ENCODE data around the gene PCSK6.

The PCSK6 gene

DNA sequence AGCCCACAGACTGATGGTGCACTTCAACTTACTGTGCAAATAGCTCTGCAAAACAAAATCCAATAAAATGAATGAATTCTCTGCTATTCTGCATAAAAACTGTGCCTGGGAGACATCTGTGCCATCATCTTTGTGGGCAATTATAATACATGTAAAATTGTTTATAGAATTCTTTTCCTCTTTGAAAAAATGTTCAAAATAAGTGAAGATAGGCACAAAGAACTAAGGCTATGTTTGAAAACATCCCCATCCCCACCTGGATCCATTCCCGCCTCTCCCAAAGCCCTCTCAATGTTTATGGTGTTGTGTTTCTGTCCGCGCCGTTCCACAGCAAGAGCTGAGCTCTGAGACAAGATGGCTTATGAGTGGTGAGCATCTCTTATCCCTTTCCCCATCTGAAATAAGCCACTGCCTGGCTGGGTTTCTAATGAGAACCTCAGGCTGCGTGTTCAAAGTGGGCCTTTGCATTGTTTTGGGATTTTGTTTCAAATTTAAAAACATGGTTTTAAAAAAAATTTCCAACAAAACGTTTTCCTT lies 172.1 kb downstream of the PCSK6 start:
- no peak for TF ChIP-seq GABPA (IDR thresholded peaks at IDR 0.05; ENCODE audit: low read depth)
- no peak for TF ChIP-seq POLR2AphosphoS5 (IDR thresholded peaks at IDR 0.05; ENCODE audit: low read depth)
- no peak for TF ChIP-seq CTCF (IDR thresholded peaks at IDR 0.05; ENCODE audit: insufficient read depth, low read length)
- no peak for TF ChIP-seq SPI1 (IDR thresholded peaks at IDR 0.05; ENCODE audit: borderline replicate concordance, low read depth)
- TF ChIP-seq REST (IDR thresholded peaks at IDR 0.05; ENCODE audit: insufficient replicate concordance, low read depth), result no peak
- no peak for DNase-seq (ENCODE audit: low read depth in 1 of 2, low spot score in 1 of 2)
- no peak overlapping the region for H3K27ac ChIP-seq (replicated peaks)
- H3K27me3 ChIP-seq (ENCODE audit: insufficient read depth, poor library complexity, severe bottlenecking), result no peaks in the 10 kb centered on the region
- no peak overlapping the region for H3K4me3 ChIP-seq (replicated peaks; ENCODE audit: insufficient read depth, low read length)

DNA sequence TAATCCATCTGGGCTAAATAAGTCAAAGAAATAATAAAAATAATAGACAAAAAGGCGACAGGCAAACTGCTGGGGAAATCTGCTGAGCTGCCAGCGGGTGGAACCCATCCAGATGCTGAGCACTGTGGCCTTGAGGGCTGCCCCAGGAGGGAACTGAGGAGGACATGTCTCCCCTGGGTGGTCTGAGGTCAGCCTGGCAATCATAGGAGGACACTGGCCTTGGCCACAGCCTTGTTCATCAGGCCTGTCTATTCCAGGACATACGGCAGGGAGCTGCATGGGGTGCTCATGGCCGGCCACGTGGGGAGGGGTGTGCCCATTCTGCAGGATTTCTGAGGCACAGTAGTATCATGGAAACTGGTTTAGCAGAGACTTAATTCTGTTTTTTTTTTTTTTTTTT lies 173.0 kb downstream of the PCSK6 start:
- H3K27ac ChIP-seq (replicated peaks), result no peak overlapping the region
- H3K4me3 ChIP-seq (replicated peaks; ENCODE audit: insufficient read depth, low read length), result no peak overlapping the region
- H3K27me3 ChIP-seq (ENCODE audit: insufficient read depth, poor library complexity, severe bottlenecking), result no peaks in the 10 kb centered on the region
- TF ChIP-seq CTCF (IDR thresholded peaks at IDR 0.05; ENCODE audit: insufficient read depth, low read length) (no peak), GABPA (IDR thresholded peaks at IDR 0.05; ENCODE audit: low read depth) (no peak), REST (IDR thresholded peaks at IDR 0.05; ENCODE audit: insufficient replicate concordance, low read depth) (no peak), SPI1 (IDR thresholded peaks at IDR 0.05; ENCODE audit: borderline replicate concordance, low read depth) (no peak), POLR2AphosphoS5 (IDR thresholded peaks at IDR 0.05; ENCODE audit: low read depth) (no peak)
- DNase-seq (ENCODE audit: low read depth in 1 of 2, low spot score in 1 of 2), result no peak

DNA sequence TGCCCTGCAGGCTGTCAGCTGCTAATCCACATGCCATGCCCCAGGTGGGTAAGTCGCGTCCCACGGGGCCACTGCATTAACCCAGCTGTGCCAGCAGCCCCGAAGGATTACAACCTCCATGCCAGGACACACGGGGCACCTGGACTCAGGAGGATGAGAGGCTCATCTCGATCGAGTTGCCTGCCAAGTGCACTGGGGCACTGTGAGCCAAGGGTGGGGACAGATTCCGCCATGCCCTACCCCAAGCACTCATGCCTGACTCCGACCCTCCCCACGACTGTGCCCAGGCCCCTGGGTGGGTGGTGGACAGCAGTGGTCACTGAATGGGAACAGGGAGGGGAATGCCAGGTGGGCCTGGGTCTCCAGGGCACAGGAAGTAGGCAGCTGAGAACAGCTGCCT lies 173.8 kb downstream of the PCSK6 start:
- Histone ChIP-seq H3K4me3 (replicated peaks; ENCODE audit: insufficient read depth, low read length) (no peak overlapping the region), H3K27ac (replicated peaks) (no peak overlapping the region), H3K27me3 (ENCODE audit: insufficient read depth, poor library complexity, severe bottlenecking) (no peaks in the 10 kb centered on the region)
- TF ChIP-seq POLR2AphosphoS5 (IDR thresholded peaks at IDR 0.05; ENCODE audit: low read depth) (no peak), SPI1 (IDR thresholded peaks at IDR 0.05; ENCODE audit: borderline replicate concordance, low read depth) (no peak), REST (IDR thresholded peaks at IDR 0.05; ENCODE audit: insufficient replicate concordance, low read depth) (no peak), CTCF (IDR thresholded peaks at IDR 0.05; ENCODE audit: insufficient read depth, low read length) (no peak), GABPA (IDR thresholded peaks at IDR 0.05; ENCODE audit: low read depth) (no peak)
- no peak for DNase-seq (ENCODE audit: low read depth in 1 of 2, low spot score in 1 of 2)

Data from HL-60 (cell line).